ENCODE data around the gene REXO1.

DNA sequence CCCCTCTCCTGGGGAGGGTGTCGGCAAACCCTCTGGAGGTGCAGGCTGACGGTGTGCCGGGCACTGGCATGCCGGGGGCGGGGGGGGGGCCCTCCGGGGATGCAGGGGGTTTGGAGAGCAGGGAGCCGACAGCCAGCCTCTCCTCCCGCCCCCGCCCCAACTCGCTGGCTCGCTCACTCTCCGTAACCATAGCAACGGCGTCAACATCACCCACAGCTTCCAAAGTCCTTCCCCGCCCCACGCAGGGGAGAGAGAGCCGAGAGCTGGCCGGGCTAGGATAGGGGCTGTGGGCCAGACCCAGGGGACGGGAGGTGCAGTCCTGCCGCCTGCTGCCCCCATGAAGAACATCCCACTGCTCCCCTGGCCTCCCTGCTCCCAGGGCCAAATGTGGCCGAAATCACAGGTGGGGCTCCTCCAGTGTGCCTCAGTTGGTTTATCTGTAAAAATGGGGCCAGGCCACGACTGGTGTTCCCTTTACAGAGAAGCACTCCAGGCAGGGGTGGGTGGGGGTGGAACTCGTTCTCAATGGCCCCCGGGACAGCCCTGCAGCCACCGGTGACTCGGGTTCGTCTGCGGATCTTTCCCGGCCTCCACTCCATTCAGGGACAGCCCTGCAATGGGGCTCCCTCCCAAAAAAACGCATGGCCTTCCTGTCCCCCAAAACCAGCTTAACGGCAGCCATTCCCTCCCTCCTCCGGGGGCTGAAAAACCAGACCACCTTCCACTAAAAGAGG is 11.9 kb upstream of the REXO1 start:
- TF ChIP-seq, protein P1, sequence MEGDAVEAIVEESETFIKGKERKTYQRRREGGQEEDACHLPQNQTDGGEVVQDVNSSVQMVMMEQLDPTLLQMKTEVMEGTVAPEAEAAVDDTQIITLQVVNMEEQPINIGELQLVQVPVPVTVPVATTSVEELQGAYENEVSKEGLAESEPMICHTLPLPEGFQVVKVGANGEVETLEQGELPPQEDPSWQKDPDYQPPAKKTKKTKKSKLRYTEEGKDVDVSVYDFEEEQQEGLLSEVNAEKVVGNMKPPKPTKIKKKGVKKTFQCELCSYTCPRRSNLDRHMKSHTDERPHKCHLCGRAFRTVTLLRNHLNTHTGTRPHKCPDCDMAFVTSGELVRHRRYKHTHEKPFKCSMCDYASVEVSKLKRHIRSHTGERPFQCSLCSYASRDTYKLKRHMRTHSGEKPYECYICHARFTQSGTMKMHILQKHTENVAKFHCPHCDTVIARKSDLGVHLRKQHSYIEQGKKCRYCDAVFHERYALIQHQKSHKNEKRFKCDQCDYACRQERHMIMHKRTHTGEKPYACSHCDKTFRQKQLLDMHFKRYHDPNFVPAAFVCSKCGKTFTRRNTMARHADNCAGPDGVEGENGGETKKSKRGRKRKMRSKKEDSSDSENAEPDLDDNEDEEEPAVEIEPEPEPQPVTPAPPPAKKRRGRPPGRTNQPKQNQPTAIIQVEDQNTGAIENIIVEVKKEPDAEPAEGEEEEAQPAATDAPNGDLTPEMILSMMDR (IDR thresholded peaks at IDR 0.05) = no peak
- TF ChIP-seq POLR2A (IDR thresholded peaks at IDR 0.05) = no peak
